ENCODE results near the gene HNRNPH3.

DNA sequence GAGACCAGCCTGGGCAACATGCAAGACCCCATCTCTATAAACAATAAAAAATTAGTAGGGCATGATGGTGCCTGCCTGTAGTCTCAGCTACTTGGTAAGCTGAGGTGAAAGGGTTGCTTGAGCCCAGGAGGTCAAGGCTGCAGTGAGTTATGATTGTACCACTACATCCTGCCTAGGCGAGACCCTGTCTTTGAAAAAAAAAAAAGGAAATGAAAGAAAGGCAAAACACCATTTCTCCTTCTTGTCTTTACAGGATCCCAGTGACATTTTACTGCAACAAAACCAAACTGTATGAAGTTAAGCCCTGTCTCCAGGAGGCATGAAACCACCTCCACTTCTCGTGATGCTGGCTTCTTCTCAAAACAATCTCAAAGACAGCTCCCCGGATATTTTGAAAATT, 30.7 kb downstream of the HNRNPH3 start:
- TF ChIP-seq POLR2A (IDR thresholded peaks at IDR 0.05; ENCODE audit: extremely low read depth, insufficient read length), result no peak
- no peak for TF ChIP-seq CTCF (IDR thresholded peaks at IDR 0.05; ENCODE audit: low read depth, low read length)
- TF ChIP-seq MYC (IDR thresholded peaks at IDR 0.05; ENCODE audit: low read depth, low read length), result no peak

All from NB4 (cell line).